Skeletal muscle satellite cell (primary cell): ENCODE measurements around the gene NAT14.
"Not testable (repeated sequence)": the region's sequence is repeated elsewhere in the genome, so short reads cannot be mapped to it uniquely, and the experiment has no call there.

Experiments
- H3K27me3 ChIP-seq: 2 replicates; pipeline ENCODE4 v1.7.0; 2013; ENCODE audit warnings: low read length; ENCODE audit not compliant: control insufficient read depth, insufficient read depth
- H3K36me3 ChIP-seq: 2 replicates; pipeline ENCODE4 v1.7.0; 2013; ENCODE audit warnings: mild to moderate bottlenecking, control low read depth, low read length; ENCODE audit not compliant: insufficient read depth
- H3K4me1 ChIP-seq: 2 replicates; pipeline ENCODE4 v1.7.0; 2013; ENCODE audit warnings: low read length; ENCODE audit not compliant: control insufficient read depth, insufficient read depth
- H3K4me2 ChIP-seq: 2 replicates; pipeline ENCODE4 v1.7.0; 2013; ENCODE audit warnings: mild to moderate bottlenecking, low read length
- H3K4me3 ChIP-seq: 2 replicates; pipeline ENCODE4 v1.7.0; 2013; ENCODE audit warnings: low read length
- H3K9ac ChIP-seq: 2 replicates; pipeline ENCODE4 v1.7.0; 2013; ENCODE audit warnings: mild to moderate bottlenecking, low read depth, low read length, moderate library complexity
- H3K9me3 ChIP-seq: replicated peaks from 2 replicates; pipeline ENCODE4 v1.7.0; 2013; ENCODE audit warnings: mild to moderate bottlenecking, control low read depth, low read length

NAT14 gene

DNA sequence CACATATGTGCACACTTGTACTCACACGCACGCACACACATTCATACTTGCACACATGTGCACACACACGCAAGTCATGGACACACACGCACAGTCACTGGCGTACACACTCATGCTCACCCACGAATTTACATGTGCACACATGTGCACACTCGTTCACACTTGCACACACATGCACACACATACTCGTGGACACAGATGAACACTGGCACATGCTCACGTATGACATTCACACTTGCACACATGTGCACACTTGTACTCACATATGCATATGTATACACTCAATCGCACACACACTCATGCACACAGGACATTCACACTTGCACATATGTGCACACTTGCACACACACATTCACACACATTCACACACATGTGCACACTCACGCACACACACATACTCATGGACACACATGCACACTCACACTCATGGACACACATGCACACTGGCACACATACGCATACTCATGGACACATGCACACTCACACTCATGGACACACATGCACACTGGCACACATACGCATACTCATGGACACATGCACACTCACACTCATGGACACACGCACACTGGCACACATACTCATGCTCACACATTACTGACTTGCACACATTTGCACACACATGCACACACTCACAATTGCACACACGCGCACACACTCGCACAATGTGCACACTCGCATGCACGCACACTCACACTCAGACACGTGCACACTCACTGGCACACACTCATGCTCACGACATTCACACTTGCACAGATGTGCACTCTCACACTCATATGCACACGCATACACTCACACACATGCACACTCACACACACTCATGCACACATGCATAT, 42.4 kb downstream of the NAT14 start:
- no peak overlapping the region for H3K9ac ChIP-seq
- H3K36me3 ChIP-seq = no peaks in the 10 kb centered on the region
- H3K4me1 ChIP-seq = peaks cover 8% of the 10 kb centered on the region
- H3K9me3 ChIP-seq = no peaks in the 10 kb centered on the region
- H3K27me3 ChIP-seq = no peaks in the 10 kb centered on the region
- H3K4me3 ChIP-seq = no peak overlapping the region
- no peak overlapping the region for H3K4me2 ChIP-seq

DNA sequence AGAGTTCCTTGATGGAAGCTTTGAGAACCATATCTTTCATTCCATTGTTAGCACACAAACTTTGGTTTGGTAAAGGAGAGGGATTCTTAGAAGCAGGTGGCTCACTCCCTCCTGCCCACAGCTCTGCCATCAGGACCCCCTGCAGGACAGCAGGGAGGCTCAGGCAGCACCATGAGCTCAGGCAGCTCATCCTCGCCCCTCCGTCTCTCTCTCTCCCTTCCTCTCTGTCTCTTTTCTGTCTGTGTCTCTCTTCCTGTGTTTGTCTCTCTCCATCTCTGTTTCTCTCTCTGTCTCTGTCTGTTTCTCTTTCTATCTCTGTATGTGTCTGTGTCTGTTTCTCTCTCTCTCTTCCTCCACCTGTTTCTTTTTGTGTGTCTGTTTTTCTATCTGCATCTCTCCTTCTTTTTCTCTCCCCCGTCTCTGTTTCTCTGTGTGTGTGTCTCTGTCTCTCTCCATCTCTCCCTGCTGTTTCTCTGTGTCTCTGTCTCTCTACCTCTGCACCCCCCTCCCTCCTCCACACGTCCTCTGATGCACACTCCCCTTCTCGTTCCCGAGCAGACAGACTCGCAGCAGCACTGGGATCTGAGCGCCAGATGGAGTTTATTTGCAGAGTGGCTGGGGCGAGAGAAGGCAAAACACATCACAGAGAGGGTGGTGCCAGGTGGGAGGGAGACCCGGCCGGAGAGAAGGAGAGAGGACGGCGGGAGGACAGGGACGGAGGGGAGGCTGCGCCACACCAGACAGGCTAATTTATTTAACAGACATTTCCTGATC, 43.2 kb downstream of the NAT14 start:
- H3K9me3 ChIP-seq = no peaks in the 10 kb centered on the region
- peaks cover 8% of the 10 kb centered on the region for H3K4me1 ChIP-seq
- no peak overlapping the region for H3K4me3 ChIP-seq
- H3K36me3 ChIP-seq = no peaks in the 10 kb centered on the region
- no peaks in the 10 kb centered on the region for H3K27me3 ChIP-seq
- no peak overlapping the region for H3K4me2 ChIP-seq
- H3K9ac ChIP-seq = no peak overlapping the region

DNA sequence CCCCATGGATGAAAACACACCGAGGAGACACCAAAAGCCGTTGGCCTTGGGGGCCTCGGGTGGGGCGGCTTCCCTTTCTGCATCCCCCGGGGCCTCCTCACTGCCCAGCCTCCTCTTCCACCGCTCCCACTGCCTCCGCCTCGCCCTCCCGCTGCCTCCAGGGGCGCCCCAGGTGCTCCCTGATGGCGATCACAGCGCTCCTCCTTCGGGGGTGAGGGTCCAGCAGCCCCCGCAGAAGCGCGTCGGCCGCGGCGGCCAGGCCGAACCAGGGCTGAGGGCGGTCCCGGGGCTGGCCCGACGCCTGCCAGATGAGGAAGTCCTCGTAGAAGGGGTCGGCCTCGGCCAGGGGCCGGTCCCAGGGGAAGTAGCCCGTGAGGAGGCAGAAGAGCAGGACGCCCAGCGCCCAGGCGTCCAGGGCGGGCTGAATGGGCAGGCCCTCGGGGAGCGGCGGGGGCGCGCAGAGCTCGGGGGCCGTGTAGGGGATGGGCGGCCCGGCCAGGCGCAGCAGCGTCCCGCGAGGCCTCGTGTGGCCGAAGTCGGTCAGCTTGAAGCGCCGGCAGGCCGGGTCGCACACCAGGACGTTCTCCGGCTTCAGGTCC, 44.7 kb downstream of the NAT14 start:
- Histone ChIP-seq H3K4me1 (peaks cover 8% of the 10 kb centered on the region), H3K4me2 (no peak overlapping the region), H3K27me3 (no peaks in the 10 kb centered on the region), H3K4me3 (no peak overlapping the region), H3K9me3 (no peaks in the 10 kb centered on the region), H3K36me3 (no peaks in the 10 kb centered on the region), H3K9ac (no peak overlapping the region)

DNA sequence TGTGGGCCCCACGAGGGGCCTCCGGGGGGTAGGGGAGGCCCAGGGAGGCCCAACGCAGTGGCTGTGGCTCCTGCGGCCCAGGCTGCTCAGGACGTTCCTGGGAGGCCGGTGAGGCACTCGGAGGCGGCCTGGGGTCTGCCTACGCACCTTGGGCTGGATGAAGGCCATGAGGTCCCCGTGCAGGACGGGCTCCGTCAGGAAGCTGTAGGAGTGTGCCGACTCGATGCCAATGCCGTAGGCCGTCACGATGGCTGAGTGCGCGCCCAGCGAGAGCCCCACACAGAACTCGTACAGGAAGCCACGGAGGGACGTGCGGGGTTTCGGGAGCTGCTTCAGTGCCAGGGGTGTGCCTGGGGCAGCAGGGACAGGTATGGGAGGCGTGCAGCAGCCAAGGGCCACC, 46.0 kb downstream of the NAT14 start:
- Histone ChIP-seq H3K9me3 (no peaks in the 10 kb centered on the region), H3K27me3 (no peaks in the 10 kb centered on the region), H3K4me1 (peaks cover 8% of the 10 kb centered on the region), H3K9ac (no peak overlapping the region), H3K4me3 (no peak overlapping the region), H3K36me3 (no peaks in the 10 kb centered on the region), H3K4me2 (no peak overlapping the region)

DNA sequence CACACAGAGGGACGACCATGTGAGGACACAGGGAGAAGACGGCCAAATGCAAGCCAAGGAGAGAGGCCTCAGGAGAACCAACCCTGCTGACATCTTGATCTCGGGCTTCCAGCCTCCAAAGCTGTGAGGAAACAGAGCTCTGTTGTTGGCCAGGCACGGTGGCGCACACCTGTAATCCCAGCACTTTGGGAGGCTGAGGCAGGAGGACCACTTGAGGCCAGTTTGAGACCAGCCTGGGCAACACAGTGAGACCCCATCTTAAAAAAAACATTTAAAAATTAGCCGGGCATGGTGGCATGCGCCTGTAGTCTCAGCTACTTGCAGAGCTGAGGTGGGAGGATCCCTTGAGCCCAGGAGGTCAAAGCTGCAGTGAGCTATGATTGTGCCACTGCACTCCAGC, 49.3 kb downstream of the NAT14 start:
- H3K4me2 ChIP-seq, H3K9me3 ChIP-seq, H3K4me3 ChIP-seq, H3K4me1 ChIP-seq, H3K9ac ChIP-seq, H3K27me3 ChIP-seq, H3K36me3 ChIP-seq: not testable (repeated sequence)

DNA sequence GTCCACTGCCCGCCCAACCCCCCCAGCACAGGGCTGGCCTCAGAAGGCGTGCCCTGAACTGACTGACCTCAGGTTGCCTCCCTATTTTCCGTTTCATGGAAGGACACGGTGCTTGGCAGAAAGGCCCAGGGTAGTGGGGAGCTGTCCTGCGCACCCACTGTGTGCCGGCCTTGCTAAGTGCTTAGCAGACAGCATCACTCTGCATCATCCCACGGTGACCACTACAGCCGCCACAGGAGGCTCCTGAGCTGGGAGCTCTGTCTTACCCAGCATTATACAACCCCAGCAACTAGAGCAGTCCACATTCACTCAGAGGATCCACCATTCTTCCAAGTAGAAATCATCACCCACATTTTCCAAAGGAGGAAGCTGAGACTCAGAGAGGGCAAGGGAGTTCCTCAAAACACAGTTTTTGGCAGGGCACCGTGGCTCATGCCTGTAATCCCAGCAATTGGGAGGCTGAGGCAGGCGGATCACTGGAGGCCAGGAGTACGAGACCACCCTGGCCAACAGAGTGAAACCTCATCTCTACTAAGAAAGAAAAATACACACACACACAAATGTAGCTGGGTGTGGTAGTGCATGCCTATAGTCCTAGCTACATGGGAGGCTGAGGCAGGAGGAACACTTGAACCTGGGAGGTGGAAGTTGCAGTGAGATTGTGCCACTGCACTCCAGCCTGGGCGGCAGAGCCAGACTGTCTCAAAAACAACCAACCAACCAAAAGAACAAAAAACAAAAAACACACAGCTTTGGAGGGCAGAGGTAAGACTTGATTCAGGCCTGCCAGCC, 50.4 kb downstream of the NAT14 start:
- Histone ChIP-seq H3K36me3 (no peaks in the 10 kb centered on the region), H3K9ac (no peak overlapping the region), H3K27me3 (no peaks in the 10 kb centered on the region), H3K9me3 (no peaks in the 10 kb centered on the region), H3K4me1 (no peaks in the 10 kb centered on the region), H3K4me3 (no peak overlapping the region), H3K4me2 (no peak overlapping the region)

DNA sequence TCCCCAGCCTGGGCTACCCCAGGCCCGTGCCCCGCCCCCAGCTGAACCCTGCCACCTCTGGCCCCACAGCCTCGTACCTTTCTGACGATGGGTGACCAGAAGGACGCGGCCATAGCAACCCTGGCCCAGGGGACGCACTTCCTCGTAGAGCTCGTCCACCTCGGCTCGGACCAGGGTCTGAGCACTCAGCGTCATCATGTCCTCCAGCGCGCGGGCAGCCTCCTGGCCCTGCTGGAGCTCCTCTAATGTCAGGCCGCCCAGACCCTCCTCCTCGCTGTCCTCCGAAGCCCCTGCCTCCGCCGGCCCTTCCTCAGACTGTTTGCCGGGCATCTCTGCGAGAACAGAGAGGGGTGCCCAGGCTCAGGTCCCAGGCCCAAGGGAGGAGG, 51.0 kb downstream of the NAT14 start:
- no peak overlapping the region for H3K9ac ChIP-seq
- no peak overlapping the region for H3K4me2 ChIP-seq
- H3K9me3 ChIP-seq = no peaks in the 10 kb centered on the region
- no peaks in the 10 kb centered on the region for H3K36me3 ChIP-seq
- no peaks in the 10 kb centered on the region for H3K4me1 ChIP-seq
- H3K4me3 ChIP-seq = no peak overlapping the region
- H3K27me3 ChIP-seq = no peaks in the 10 kb centered on the region

DNA sequence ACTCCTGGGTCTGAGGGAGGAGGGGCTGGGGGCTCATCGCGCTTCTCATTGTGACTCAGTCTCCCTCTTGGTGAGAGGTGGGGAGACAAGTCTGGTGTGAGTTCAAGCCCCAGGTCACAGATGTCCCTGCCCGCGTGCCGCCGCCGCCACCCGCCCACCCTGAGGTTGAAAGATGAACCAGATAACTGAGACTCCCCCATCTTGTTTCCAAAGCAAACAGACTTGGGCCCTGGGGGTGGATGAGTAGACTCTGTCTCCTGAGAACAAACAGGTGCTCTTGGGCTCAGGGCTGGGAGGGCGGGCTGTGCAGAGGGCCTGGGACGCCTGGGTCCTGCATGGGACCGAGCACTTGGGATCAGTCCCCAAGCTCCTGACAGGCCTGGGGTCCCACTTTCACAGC, 51.4 kb downstream of the NAT14 start:
- Histone ChIP-seq H3K4me3 (no peak overlapping the region), H3K27me3 (no peaks in the 10 kb centered on the region), H3K9ac (no peak overlapping the region), H3K4me1 (no peaks in the 10 kb centered on the region), H3K36me3 (no peaks in the 10 kb centered on the region), H3K9me3 (no peaks in the 10 kb centered on the region), H3K4me2 (no peak overlapping the region)
